NCI-H1694 (cell line): ENCODE data around the gene CENPF.
A peak's percentile ranks its signal among the peaks of the same experiment; 100 is the strongest.

Experiments
- DNase-seq: peaks from one replicate; lab custom pipeline; 2025; lab: John Stamatoyannopoulos, UW

CENPF gene

DNA sequence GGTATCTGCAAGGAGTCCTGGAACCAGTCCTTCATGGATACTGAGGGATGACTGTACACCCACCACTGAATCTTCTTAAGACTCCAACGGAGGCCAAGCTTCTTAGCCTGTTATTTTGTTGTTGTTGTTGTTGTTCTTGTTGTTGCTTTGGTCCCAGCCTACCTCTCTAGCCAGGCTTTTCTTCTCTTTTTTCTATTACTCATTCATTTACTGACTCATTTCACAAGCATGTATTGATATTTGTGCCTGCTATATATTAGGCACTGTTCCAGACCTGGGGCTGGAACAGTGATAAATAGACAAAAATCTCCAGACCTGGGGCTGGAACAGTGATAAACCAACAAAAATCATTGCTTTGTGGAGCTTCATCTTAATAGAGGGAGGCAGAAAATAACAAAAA is 20.4 kb downstream of the CENPF start:
- DNase-seq: no peak

DNA sequence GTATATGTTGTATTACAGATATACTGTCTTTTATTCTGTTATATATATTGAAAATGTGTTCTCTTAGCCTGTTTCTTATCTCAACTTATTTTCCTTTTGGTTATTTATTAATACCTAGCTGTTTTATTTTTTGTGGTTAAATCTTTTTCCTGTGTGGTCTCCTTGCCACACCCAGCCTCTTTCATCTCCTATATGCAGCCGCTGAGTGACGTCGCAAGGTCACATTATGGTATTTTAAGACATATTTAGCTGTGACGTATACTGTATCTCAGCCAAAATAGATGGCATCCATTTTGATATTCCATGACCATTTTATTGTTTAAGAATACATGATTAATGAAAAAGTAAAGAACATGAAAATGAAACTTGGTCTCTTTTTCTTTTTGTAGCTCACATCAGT is 29.1 kb downstream of the CENPF start:
- DNase-seq: no peak

DNA sequence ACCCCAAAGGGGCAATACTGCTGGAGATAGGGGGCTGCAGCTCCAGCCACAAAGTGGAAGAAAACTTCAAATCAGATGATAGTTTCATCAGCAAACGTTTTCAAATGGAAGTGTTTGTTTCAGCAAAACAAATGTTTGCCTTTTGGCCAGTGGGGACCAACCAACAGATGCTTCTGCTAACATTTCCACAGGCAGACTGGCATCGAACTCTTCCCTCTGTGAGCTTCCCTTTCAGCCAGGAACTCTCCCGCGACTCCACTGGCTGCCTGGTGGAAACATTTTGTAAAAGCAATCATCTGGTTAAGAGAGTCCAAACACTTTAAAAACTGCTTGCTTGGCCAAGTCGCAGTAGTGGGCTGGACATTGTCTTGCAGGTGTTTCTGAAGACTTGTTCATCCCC is 30.7 kb downstream of the CENPF start:
- no peak for DNase-seq

DNA sequence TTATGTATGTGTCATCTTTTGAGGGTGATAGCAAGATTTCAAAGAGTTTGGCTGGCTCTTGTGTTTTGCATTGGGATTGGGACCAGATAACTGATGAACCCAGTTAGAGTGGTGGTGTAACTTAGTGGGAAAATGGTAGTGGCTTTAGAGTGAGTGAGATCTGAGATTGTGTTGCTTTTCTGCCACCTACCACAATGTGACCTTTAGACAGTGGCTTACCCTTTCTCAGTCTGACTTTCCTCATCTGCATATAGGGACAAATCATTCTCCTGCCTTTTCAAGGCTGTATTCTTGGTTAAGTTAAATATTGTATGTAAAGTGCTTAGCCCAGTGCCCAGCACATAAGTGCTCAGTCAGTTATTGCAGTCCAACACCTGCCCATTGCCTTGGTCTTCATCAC is 31.3 kb downstream of the CENPF start:
- DNase-seq: no peak

DNA sequence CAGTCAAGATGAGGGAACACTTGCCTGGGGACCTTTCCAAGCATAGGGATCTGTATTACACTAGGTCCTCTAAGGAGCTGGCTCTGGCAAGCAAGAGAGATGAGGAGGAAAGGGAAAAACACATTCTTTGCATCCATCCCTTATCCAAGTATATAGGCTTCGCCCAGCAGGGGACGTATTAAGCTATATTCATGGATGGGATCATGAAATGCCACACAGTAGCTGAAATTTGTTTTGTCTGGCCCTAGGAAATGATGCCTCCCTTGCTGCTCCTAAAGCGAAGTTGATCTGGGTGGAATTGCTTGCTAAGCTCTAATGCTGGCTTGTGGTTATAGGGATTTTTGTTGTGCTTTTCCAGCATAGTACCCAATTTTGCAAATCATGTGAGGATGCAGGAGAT is 32.1 kb downstream of the CENPF start:
- DNase-seq: no peak

DNA sequence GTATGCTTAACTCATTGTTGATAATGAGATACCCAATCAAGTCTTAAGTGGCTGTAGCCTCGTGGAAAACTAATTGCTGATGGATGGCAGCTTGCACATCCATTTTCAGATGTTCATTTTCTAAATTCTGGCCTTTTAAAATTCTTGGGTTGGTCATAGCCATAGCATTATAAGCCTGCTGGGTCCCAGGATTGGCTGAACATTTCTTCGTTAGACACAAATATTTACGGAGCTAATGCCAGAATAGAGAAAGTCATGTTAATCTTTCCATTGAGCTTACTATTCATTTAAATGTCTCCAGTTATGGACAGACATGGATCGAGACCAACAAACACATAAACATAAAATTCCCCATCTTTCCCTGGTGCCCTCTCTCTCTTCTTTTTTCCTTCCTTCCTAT is 32.5 kb downstream of the CENPF start:
- no peak for DNase-seq

DNA sequence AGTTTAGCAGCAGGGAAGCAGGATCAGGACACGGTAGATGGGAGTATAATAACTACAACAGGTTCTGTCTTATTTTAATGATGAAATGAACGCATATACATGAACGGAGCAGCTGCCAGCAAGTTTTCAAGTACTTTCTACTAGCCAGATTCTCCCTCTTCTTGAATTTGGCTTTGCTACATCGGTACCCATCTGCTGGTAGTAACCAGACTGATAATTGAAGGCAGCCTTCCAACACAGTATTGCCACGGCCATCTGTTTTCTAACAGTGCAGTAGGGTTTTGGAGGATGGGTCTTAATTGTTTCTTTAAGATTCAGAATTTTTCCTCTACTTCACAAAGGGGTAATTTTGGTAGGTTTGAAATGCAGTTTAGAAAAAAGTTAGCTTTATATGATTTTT is 33.4 kb downstream of the CENPF start:
- peak; percentile 94 for DNase-seq

DNA sequence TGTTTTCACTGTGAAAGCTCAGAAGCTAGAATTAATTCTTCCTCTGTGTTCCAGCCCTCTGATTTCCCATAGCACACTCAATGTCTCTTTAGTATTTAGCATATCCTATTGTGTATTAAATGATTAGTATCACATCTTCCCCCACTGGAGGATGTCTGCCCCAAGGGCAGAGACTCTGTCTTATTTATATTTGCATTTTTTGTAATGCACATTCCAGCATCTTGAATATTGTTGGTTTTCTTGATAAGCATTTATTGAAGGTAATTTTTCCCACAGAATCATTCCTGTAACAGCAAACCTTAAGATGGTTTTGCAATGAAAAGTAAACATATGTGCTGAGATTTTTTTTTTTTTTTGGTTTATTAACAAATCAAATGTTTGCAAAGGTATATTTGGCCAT is 34.1 kb downstream of the CENPF start:
- DNase-seq: no peak

DNA sequence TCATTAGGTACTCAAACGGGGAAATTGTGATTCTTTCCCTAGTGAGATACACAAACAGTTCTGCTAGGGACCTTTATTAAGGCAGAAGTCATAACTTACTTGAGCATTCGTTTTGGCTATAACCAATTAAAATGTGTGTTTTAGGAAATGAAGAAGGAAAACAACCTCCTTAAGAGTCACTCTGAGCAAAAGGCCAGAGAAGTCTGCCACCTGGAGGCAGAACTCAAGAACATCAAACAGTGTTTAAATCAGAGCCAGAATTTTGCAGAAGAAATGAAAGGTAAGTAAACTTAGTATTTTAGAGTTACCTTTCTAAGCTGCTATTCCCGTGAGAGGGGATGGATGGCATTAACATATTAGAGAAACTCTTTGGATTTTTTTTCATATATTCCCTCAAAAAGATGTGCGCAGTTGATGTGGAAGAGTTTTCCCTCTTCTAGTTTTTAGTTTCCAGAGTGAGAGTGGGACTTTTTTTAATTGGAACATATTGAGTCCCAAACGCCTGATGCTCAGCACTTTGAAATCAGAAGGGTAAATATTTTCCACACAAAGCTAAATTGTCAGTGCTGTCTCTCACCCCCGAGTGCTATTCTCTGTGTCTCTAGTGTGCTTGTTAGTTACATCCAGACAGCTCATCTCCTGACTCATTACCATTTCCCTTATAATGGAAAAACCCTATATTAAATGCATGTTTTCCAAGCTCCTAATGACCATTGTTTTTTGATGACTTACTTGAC is 34.9 kb downstream of the CENPF start:
- peak; percentile 45 for DNase-seq

DNA sequence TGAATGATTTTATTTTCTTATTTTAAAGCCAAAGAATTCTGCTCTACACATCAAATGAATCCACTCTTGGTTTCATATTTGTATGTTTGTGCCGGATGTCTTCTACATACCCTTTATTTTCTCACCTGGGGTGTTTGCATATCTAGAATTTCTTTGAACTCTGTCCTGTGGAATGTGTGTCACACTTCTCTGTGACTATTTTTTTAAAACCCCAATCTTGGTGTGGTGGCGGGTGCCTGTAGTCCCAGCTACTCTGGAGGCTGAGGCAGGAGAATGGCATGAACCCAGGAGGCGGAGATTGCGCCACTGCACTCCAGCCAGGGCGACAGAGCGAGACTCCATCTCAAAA is 35.4 kb downstream of the CENPF start:
- no peak for DNase-seq

DNA sequence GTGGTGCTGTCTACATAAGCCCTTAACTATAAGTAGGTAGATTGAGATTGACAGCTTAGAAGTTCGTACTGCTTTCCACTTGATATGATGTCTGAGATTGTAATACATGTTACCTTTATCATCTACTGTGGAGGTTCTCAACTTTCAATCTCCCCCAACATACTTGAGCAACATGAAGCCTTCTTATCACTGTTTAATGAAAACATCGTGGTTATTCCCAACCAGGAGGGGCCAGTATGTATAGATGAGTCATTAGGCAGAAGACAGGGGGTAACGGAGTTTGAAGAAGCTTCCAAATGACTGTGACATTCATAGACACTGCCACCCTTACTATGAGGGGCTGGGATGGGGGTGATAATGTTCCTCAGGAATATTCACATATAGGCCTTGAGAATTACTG is 36.0 kb downstream of the CENPF start:
- no peak for DNase-seq

DNA sequence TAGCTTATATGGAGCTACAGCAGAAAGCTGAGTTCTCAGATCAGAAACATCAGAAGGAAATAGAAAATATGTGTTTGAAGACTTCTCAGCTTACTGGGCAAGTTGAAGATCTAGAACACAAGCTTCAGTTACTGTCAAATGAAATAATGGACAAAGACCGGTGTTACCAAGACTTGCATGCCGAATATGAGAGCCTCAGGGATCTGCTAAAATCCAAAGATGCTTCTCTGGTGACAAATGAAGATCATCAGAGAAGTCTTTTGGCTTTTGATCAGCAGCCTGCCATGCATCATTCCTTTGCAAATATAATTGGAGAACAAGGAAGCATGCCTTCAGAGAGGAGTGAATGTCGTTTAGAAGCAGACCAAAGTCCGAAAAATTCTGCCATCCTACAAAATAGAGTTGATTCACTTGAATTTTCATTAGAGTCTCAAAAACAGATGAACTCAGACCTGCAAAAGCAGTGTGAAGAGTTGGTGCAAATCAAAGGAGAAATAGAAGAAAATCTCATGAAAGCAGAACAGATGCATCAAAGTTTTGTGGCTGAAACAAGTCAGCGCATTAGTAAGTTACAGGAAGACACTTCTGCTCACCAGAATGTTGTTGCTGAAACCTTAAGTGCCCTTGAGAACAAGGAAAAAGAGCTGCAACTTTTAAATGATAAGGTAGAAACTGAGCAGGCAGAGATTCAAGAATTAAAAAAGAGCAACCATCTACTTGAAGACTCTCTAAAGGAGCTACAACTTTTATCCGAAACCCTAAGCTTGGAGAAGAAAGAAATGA is 37.6 kb downstream of the CENPF start:
- no peak for DNase-seq

DNA sequence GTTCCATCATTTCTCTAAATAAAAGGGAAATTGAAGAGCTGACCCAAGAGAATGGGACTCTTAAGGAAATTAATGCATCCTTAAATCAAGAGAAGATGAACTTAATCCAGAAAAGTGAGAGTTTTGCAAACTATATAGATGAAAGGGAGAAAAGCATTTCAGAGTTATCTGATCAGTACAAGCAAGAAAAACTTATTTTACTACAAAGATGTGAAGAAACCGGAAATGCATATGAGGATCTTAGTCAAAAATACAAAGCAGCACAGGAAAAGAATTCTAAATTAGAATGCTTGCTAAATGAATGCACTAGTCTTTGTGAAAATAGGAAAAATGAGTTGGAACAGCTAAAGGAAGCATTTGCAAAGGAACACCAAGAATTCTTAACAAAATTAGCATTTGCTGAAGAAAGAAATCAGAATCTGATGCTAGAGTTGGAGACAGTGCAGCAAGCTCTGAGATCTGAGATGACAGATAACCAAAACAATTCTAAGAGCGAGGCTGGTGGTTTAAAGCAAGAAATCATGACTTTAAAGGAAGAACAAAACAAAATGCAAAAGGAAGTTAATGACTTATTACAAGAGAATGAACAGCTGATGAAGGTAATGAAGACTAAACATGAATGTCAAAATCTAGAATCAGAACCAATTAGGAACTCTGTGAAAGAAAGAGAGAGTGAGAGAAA is 38.4 kb downstream of the CENPF start:
- DNase-seq: no peak

DNA sequence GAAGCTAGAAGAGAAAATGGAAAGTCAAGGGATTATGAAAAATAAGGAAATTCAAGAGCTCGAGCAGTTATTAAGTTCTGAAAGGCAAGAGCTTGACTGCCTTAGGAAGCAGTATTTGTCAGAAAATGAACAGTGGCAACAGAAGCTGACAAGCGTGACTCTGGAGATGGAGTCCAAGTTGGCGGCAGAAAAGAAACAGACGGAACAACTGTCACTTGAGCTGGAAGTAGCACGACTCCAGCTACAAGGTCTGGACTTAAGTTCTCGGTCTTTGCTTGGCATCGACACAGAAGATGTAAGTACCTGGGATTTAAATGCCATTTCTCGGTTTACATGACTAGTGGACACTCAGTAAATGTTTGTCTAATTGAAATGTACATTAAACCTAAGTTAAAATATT is 40.0 kb downstream of the CENPF start:
- DNase-seq: no peak

DNA sequence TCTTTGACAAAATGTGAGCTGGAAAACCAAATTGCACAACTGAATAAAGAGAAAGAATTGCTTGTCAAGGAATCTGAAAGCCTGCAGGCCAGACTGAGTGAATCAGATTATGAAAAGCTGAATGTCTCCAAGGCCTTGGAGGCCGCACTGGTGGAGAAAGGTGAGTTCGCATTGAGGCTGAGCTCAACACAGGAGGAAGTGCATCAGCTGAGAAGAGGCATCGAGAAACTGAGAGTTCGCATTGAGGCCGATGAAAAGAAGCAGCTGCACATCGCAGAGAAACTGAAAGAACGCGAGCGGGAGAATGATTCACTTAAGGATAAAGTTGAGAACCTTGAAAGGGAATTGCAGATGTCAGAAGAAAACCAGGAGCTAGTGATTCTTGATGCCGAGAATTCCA is 42.7 kb downstream of the CENPF start:
- no peak for DNase-seq

DNA sequence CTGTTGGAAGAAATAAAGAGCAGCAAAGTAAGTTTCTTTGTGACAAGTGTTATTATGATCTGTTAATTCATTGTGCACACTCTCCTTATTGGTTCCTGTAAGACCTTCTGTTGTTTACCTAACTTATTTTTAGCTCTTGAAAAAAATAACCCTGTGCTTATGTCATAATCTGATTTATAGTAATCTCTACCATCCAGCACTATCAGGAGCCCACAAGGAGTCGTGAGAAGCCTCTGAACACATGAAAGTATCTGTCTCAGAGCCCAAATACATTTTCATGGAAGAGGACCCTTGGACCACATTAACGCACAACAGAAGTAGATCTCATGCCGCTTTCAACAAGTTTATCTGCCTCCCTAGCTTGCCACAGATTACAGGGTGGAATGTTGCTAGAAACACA is 45.8 kb downstream of the CENPF start:
- DNase-seq: no peak

DNA sequence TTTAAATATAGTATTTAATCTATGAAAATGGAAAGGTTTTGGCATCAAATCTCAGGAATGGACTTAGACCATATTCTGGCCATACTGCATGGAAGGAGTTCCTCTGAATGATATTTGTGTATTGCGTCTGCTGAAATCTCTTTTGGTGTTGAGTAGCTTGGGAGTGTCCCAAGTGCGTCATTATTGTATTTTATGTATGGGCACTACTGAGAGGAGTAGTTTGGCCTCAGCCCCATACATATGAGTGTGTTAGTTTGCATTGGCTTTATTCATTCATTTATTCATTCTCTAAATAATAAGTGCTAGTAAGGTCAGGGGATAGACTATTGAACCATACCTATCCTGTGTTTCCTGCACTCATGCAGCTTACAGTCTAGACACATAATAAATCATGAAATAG is 46.6 kb downstream of the CENPF start:
- DNase-seq: no peak

DNA sequence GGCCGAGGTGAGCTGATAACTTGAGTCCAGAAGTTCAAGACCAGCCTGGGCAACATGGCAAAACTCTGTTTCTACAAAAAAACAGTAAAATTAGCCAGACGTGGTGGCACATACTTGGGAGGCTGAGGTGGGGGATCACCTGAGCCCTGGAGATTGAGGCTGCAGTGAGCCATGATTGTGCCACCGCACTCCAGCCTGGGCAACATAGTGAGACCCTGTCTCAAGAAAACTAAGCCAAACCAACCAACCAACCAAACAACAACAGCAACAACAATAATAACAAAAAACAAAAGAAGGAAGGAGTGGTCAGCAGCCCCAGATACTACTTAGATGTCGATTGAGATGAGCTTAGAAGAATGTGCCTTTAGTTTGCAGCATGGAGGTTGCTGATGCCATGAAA is 47.7 kb downstream of the CENPF start:
- no peak for DNase-seq

DNA sequence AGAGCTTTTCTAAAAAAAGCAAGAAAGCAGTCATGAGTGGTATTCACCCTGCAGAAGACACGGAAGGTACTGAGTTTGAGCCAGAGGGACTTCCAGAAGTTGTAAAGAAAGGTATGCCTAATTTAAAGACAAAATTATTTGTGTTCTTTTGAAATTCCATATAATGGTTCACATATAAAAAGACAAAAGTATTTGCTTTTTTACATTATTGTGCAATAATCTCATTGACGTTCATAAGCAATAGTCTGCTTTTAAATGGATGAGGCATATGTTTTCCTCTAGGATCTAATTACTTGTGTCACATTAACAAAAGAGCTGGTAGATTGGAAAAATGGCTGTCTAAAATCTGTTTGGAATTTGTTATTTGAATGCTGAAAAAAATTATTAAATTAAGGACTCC is 54.3 kb downstream of the CENPF start:
- no peak for DNase-seq

DNA sequence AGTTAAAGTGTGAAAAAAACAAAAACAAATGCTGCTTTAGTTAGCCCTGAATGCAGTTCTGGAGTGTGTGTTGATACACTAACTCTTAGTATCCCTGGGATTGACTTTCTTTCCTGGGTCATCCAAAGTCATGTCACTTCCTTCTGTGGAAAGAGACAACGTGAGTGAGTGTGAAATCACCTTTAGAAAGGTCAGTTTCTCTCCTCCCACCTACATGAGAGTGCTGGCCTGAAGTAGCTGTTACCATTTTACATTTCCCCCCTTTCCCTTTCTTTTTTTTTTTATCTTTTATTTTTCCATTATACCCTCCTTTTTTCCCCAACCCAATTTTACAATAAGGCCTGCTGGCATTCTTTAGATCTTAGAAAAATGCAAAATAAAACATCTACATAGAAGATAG is 55.2 kb downstream of the CENPF start:
- DNase-seq: no peak

DNA sequence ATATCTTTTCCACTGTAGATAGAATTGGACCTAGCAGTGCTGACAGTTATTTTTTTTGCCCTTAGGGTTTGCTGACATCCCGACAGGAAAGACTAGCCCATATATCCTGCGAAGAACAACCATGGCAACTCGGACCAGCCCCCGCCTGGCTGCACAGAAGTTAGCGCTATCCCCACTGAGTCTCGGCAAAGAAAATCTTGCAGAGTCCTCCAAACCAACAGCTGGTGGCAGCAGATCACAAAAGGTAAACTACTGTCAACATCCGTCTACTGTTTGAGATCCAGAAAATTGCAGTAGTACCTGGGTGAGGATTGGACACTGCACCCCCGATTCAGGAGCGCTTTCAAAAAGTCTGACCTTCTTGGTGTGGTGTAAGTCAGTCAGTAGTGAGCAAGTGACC is 55.8 kb downstream of the CENPF start:
- no peak for DNase-seq

DNA sequence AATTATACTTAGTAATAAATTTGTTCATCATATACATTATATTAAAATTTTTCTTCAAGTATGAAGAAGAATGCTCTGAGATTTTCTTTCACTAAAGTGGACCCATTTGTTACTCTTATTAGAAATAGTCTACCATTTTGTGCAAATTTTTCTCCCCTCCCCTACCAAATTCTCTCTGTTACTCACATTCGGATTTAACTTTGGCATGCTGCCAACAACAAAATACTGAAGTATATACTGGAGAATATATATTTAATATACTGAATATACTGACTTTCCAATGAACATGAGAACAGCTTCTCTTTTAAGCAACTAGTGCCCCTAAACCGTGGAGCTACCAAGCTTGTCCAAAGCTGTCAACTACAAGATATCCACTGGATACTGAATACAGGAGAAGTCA is 57.2 kb downstream of the CENPF start:
- DNase-seq: no peak

DNA sequence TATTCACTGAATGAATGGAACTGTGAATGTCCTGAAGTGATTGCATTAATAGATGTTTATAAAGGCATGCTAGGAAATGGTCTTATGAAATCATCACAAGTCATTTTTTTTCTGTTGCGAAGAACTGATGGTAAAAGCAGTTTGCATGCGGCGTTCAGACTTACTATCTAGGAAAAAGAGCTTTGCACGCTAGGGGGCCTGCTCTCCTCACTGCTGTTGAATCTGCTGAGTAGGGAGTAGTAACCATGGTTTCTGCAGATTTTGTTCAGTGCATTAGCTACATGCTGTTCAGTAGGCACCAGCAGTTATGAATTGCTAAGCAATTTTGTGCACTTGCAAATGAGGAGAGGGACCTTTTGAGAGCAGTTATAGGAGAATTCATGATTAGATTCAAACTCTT is 57.9 kb downstream of the CENPF start:
- DNase-seq: peak; percentile 88
